HepG2 (cell line): ENCODE data around the gene SCARF1. TPM values are rescaled to one million over a fixed set of nuclear protein-coding genes. Genes with fewer than 3 reads are reported as not detected.

Experiments
- CREB3 ChIP-seq: sonication (generic); formaldehyde crosslinking; IDR thresholded peaks from 2 replicates; pipeline ENCODE4 v1.5.0; 2020; ENCODE audit warnings: missing genetic modification reagents
- FLYWCH1 ChIP-seq: sonication (generic); formaldehyde crosslinking; IDR thresholded peaks from 2 replicates; pipeline ENCODE4 v1.8.1; 2023; ENCODE audit warnings: mild to moderate bottlenecking, missing genetic modification reagents
- GRHL1 ChIP-seq: sonication (generic); formaldehyde crosslinking; conservative IDR thresholded peaks from 2 replicates; pipeline ENCODE4 v1.8.0; 2022; ENCODE audit warnings: missing genetic modification reagents
- JDP2 ChIP-seq: sonication (generic); formaldehyde crosslinking; IDR thresholded peaks from 2 replicates; pipeline ENCODE4 v1.8.1; 2022; ENCODE audit warnings: missing genetic modification reagents, borderline replicate concordance
- KDM1A ChIP-seq: IDR thresholded peaks from 2 replicates; pipeline ENCODE4 v1.6.1; 2016; ENCODE audit warnings: missing compliant biosample characterization
- SMAD3 ChIP-seq: sonication (generic); formaldehyde crosslinking; IDR thresholded peaks from 2 replicates; pipeline ENCODE4 v1.4.0; 2020; ENCODE audit warnings: missing genetic modification reagents
- SNAPC5 ChIP-seq: sonication (generic); formaldehyde crosslinking; IDR thresholded peaks from 2 replicates; pipeline ENCODE4 v1.8.1; 2023; ENCODE audit warnings: mild to moderate bottlenecking, missing genetic modification reagents, borderline replicate concordance
- SOX13 ChIP-seq, 3 experiments: fragments of 450-650 bp in 1 of 3; sonication (generic) in 1 of 3; formaldehyde crosslinking in 1 of 3; IDR thresholded peaks in 2 of 3; conservative IDR thresholded peaks in 1 of 3; 2 replicates each; pipeline versions ENCODE4 v1.5.0 to v1.6.1; 2016 to 2020; ENCODE audit warnings: antibody characterized with exemption in 1 of 3, mild to moderate bottlenecking in 1 of 3, missing compliant biosample characterization in 1 of 3, missing genetic modification reagents in 1 of 3, moderate library complexity in 1 of 3
- ZIK1 ChIP-seq: sonication (generic); formaldehyde crosslinking; IDR thresholded peaks from 2 replicates; pipeline ENCODE4 v1.5.0; 2020; ENCODE audit warnings: mild to moderate bottlenecking, low read depth, missing genetic modification reagents, borderline replicate concordance
- ZNF18 ChIP-seq: sonication (generic); formaldehyde crosslinking; IDR thresholded peaks from 2 replicates; pipeline ENCODE4 v1.8.0; 2022; ENCODE audit warnings: mild to moderate bottlenecking, missing genetic modification reagents; ENCODE audit not compliant: insufficient replicate concordance
- polyA plus RNA-seq, 8 experiments: library from polyadenylated mRNA; depleted of rRNA in 3 of 8; stranded (reverse) in 7 of 8; unstranded in 1 of 8; fragments of >200 nt; fragmentation: Illumina TruSeq in 4 of 8; extraction: Trizol in 4 of 8; gene quantifications; 2 replicates each; pipeline versions ENCODE4 v1.2.1 to v1.2.3, GENCODE V29; 2011 to 2016; ENCODE audit warnings: low read depth in 4 of 8, missing spikeins in 1 of 8, mixed read lengths in 1 of 8; ENCODE audit not compliant: insufficient read depth in 1 of 8
- total RNA-seq, 5 experiments: library from RNA; depleted of rRNA; stranded (reverse); fragments of >200 nt; fragmentation: Illumina TruSeq; extraction: Trizol; gene quantifications; 2 replicates each; pipeline ENCODE4 v1.2.3, GENCODE V29; 2016; ENCODE audit warnings: low read depth in 1 of 5
- TF ChIP-seq, protein P1 (sequence below): sonication (generic); formaldehyde crosslinking; IDR thresholded peaks from 2 replicates; pipeline ENCODE4 v1.4.0; 2020; ENCODE audit warnings: missing genetic modification reagents
- TF ChIP-seq, protein P2 (sequence below): sonication (generic); formaldehyde crosslinking; IDR thresholded peaks from 2 replicates; pipeline ENCODE4 v1.4.0; 2020; ENCODE audit warnings: mild to moderate bottlenecking, missing genetic modification reagents, borderline replicate concordance
- TF ChIP-seq, protein P3 (sequence below): sonication (generic); formaldehyde crosslinking; IDR thresholded peaks from 2 replicates; pipeline ENCODE4 v1.4.0; 2020; ENCODE audit warnings: missing genetic modification reagents, low read depth, mild to moderate bottlenecking, borderline replicate concordance

The SCARF1 gene
- total and polyA plus RNA-seq, 2 of the 13 experiments (the other 11 are each of a cell fraction or from before 2014, with no cell fraction given), result 0.24 to 0.71 TPM

DNA sequence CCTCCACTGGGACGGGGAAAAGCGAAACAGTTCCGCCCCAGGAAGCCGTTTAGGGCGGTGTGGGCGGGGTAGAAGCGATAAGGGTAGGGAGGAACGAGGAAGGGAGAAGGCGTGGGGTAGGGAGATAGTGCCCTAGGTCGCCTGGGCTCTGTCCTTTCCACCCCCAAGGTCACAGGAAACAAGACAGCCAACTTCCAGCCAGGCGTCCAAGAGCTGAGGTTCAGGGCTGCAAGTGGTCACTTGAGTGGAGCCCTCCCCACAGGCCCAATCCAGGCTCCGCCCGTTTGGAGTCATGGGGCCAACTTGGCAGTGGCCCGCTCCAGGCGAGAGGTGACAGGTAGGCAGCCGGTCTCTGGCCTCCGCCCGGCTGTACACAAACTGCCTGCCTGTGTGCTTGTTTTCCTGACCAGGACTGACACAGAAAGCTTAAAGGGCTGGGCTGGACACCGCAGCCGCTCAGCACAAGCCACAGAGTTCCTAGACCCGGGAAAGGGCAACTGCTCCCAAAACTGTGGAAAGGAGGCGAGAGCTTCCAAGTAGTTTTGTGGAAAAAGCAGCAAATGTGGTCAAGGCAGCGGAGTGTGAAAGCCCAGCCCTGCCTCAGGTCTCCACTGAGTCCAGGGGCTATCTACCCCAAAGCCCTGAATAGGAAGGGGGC lies 4.4 kb upstream of the SCARF1 start, which contains the start of gene RILP (continued):
- TF ChIP-seq, protein P1, sequence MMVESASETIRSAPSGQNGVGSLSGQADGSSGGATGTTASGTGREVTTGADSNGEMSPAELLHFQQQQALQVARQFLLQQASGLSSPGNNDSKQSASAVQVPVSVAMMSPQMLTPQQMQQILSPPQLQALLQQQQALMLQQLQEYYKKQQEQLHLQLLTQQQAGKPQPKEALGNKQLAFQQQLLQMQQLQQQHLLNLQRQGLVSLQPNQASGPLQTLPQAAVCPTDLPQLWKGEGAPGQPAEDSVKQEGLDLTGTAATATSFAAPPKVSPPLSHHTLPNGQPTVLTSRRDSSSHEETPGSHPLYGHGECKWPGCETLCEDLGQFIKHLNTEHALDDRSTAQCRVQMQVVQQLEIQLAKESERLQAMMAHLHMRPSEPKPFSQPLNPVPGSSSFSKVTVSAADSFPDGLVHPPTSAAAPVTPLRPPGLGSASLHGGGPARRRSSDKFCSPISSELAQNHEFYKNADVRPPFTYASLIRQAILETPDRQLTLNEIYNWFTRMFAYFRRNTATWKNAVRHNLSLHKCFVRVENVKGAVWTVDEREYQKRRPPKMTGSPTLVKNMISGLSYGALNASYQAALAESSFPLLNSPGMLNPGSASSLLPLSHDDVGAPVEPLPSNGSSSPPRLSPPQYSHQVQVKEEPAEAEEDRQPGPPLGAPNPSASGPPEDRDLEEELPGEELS (CRISPR knock-in tag), result peak; percentile 41; the same call in 1 of the 2 replicates
- TF ChIP-seq KDM1A (CRISPR knock-in tag) (peak; percentile 21; the same call in 1 of the 2 replicates), FLYWCH1 (CRISPR knock-in tag) (no peak), CREB3 (CRISPR knock-in tag) (no peak), ZIK1 (no peak), SNAPC5 (CRISPR knock-in tag) (no peak), SOX13 (IDR thresholded peaks at IDR 0.05) (no peak), SOX13 (CRISPR knock-in tag; conservative IDR thresholded peaks at IDR 0.05 in 1 of 2, IDR thresholded peaks at IDR 0.05 in 1 of 2) (no peak; a peak in 2 of 4 replicates), GRHL1 (CRISPR knock-in tag) (no peak), ZNF18 (CRISPR knock-in tag) (no peak), SMAD3 (CRISPR knock-in tag) (no peak), JDP2 (no peak)
- TF ChIP-seq, protein P2, sequence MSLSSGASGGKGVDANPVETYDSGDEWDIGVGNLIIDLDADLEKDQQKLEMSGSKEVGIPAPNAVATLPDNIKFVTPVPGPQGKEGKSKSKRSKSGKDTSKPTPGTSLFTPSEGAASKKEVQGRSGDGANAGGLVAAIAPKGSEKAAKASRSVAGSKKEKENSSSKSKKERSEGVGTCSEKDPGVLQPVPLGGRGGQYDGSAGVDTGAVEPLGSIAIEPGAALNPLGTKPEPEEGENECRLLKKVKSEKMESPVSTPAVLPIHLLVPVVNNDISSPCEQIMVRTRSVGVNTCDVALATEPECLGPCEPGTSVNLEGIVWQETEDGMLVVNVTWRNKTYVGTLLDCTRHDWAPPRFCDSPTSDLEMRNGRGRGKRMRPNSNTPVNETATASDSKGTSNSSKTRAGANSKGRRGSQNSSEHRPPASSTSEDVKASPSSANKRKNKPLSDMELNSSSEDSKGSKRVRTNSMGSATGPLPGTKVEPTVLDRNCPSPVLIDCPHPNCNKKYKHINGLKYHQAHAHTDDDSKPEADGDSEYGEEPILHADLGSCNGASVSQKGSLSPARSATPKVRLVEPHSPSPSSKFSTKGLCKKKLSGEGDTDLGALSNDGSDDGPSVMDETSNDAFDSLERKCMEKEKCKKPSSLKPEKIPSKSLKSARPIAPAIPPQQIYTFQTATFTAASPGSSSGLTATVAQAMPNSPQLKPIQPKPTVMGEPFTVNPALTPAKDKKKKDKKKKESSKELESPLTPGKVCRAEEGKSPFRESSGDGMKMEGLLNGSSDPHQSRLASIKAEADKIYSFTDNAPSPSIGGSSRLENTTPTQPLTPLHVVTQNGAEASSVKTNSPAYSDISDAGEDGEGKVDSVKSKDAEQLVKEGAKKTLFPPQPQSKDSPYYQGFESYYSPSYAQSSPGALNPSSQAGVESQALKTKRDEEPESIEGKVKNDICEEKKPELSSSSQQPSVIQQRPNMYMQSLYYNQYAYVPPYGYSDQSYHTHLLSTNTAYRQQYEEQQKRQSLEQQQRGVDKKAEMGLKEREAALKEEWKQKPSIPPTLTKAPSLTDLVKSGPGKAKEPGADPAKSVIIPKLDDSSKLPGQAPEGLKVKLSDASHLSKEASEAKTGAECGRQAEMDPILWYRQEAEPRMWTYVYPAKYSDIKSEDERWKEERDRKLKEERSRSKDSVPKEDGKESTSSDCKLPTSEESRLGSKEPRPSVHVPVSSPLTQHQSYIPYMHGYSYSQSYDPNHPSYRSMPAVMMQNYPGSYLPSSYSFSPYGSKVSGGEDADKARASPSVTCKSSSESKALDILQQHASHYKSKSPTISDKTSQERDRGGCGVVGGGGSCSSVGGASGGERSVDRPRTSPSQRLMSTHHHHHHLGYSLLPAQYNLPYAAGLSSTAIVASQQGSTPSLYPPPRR (CRISPR knock-in tag), result peak; percentile 59; the same call in 1 of the 2 replicates
- TF ChIP-seq, protein P3, sequence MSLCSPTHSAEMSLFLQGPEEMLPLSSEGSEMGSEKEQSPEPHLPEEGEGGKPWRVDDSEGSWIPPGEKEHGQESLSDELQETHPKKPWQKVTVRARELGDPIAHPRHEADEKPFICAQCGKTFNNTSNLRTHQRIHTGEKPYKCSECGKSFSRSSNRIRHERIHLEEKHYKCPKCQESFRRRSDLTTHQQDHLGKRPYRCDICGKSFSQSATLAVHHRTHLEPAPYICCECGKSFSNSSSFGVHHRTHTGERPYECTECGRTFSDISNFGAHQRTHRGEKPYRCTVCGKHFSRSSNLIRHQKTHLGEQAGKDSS (CRISPR knock-in tag), result no peak; the same call in 1 of the 2 replicates
